ENCODE data around the gene SNX33. TPM values are rescaled to one million over a fixed set of nuclear protein-coding genes. Genes with fewer than 3 reads are reported as not detected.
A peak's percentile ranks its signal among the peaks of the same experiment; 100 is the strongest.

SNX33 gene, protein sequence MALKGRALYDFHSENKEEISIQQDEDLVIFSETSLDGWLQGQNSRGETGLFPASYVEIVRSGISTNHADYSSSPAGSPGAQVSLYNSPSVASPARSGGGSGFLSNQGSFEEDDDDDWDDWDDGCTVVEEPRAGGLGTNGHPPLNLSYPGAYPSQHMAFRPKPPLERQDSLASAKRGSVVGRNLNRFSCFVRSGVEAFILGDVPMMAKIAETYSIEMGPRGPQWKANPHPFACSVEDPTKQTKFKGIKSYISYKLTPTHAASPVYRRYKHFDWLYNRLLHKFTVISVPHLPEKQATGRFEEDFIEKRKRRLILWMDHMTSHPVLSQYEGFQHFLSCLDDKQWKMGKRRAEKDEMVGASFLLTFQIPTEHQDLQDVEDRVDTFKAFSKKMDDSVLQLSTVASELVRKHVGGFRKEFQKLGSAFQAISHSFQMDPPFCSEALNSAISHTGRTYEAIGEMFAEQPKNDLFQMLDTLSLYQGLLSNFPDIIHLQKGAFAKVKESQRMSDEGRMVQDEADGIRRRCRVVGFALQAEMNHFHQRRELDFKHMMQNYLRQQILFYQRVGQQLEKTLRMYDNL
- 24.5 and 29.3 TPM in 2 replicates for total RNA-seq
- long read RNA-seq, full-length matches to known transcripts, result 7 of 7 reads
- long read RNA-seq, partial matches to known transcripts, result 0 of 7 reads
- long read RNA-seq, other reads (novel, unspliced or antisense), result 0 of 7 reads

DNA sequence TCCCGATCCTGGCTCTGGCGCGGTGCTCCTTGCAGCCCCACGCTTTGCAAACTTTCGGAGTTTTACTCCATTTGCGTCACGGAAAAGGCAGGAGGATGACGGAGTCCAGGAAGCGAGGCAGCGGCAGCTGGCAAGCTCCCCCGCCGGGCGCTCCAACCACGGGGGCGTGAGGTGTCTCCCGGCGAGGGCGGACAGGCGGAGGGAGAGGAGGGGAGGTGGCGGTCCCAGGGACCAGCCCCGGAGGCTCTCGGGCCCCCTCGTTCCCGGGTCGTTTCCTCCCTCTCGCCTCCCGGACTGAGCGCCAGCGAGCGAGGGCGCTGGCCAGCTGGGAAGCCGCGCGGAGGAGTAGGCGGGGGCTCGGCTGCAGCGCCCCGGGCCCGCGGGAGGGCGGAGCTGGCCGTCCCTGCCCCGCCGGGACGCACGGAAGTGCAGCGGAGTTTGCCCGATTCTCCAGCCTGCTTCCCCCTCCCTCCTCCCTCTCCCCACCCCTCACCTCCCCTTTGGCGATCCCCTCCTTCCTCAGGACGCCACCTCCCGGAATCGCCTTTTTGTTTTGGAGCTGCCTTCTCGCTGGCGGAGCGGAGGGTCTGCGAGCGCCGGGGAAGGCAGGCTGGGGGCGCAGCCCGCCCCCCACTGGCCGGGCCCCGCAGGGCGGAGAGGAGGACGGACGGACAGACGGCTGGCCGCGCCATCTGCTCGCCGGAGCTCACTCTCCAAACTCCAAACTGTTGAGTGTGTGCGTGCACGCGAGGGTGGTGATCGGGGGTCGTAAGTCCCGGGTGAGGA lies at the start of gene SNX33:
Gene SNX33, plus strand, starts transcription at position 543 of the 786 bp plus-strand sequence. CDS start 1,191 bp downstream, outside the sequence.
- TF ChIP-seq, protein P1, sequence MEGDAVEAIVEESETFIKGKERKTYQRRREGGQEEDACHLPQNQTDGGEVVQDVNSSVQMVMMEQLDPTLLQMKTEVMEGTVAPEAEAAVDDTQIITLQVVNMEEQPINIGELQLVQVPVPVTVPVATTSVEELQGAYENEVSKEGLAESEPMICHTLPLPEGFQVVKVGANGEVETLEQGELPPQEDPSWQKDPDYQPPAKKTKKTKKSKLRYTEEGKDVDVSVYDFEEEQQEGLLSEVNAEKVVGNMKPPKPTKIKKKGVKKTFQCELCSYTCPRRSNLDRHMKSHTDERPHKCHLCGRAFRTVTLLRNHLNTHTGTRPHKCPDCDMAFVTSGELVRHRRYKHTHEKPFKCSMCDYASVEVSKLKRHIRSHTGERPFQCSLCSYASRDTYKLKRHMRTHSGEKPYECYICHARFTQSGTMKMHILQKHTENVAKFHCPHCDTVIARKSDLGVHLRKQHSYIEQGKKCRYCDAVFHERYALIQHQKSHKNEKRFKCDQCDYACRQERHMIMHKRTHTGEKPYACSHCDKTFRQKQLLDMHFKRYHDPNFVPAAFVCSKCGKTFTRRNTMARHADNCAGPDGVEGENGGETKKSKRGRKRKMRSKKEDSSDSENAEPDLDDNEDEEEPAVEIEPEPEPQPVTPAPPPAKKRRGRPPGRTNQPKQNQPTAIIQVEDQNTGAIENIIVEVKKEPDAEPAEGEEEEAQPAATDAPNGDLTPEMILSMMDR (IDR thresholded peaks at IDR 0.05; ENCODE audit: unreplicated experiment), result peak; percentile 60
- peak within 1 kb of the TSS; percentile 98 for H3K27ac Mint-ChIP-seq
- no peaks in the 10 kb centered on the region for H3K9me3 Mint-ChIP-seq (ENCODE audit: low read depth)
- peak within 1 kb of the TSS; percentile 90 for H3K4me3 Mint-ChIP-seq (ENCODE audit: low read depth)
- H3K27me3 Mint-ChIP-seq, result peaks cover 8% of the 10 kb centered on the region
- peaks cover 47% of the 10 kb centered on the region for H3K4me1 Mint-ChIP-seq (ENCODE audit: low read depth)
- peak; percentile 57 for DNase-seq (ENCODE audit: low spot score, unreplicated experiment)
- H3K36me3 Mint-ChIP-seq (ENCODE audit: insufficient read depth), result peaks cover 13% of the 10 kb centered on the region

DNA sequence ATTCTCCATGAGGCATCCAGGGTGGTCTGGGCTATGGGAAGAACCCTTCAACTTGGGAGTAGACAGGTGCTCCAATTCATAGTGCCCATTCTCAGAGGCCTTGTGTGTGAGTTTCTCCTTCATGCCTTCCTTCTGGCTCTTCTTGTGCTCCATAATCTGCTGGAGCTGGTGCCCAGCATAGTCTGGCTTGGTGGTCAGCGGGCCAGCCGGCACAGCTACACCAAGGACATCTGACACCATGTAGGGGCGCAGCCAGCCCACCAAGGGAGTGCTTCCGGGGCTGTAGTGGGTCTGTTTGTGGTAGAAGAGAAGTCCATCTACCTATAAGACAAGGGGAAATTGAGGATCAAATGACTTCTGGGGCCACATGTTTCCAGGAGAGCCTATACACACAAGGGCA lies 49.4 kb upstream of the SNX33 start:
- no peak for DNase-seq (ENCODE audit: low spot score, unreplicated experiment)
- H3K4me1 Mint-ChIP-seq (ENCODE audit: low read depth), result peaks cover 14% of the 10 kb centered on the region
- H3K9me3 Mint-ChIP-seq (ENCODE audit: low read depth), result no peaks in the 10 kb centered on the region
- H3K4me3 Mint-ChIP-seq (ENCODE audit: low read depth), result no peak overlapping the region
- TF ChIP-seq, protein P1 (IDR thresholded peaks at IDR 0.05; ENCODE audit: unreplicated experiment), result no peak
- no peak overlapping the region for H3K27ac Mint-ChIP-seq
- H3K27me3 Mint-ChIP-seq, result no peaks in the 10 kb centered on the region
- H3K36me3 Mint-ChIP-seq (ENCODE audit: insufficient read depth), result peaks cover 20% of the 10 kb centered on the region

DNA sequence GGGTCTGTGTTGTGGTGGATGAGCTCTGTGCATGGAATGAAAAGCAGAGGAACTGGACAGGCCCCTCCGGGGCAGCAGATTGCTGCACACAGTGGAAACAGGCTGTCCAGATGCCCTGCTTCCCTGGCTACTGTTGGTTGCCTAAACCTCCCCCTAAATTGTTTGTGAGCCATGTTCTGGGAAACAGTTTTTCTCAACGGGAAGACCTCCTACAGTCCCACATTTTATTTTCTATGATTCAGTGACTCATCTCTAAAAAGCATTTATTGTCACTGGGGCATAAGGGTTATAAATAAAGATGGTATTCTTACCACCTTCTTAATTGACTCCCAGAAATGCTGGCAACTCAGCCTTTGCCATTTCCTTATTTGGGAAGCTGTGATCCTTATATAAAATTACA lies 48.3 kb upstream of the SNX33 start:
- no peak for DNase-seq (ENCODE audit: low spot score, unreplicated experiment)
- Mint-ChIP-seq H3K27me3 (no peaks in the 10 kb centered on the region), H3K4me1 (ENCODE audit: low read depth) (peaks cover 14% of the 10 kb centered on the region), H3K27ac (no peak overlapping the region), H3K4me3 (ENCODE audit: low read depth) (no peak overlapping the region), H3K9me3 (ENCODE audit: low read depth) (no peaks in the 10 kb centered on the region), H3K36me3 (ENCODE audit: insufficient read depth) (peaks cover 20% of the 10 kb centered on the region)
- TF ChIP-seq, protein P1 (IDR thresholded peaks at IDR 0.05; ENCODE audit: unreplicated experiment), result no peak

DNA sequence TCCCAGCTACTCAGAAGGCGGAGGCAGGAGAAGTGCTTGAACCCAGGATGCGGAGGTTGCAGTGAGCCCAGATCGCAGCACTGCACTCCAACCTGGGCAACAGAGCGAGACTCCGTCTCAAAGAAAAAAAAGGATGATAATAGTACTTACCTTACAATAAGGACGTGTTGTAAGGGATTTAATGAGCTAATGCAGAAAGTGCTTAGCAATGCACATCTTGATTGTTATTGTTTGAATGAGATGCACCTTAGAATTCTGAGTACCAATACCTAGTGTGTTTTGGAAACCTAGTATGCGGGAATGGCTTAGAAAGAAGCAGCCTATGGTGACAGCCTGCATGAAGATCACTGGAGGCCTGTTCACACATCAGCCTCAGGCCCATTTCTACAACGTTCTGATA lies 41.7 kb upstream of the SNX33 start:
- Mint-ChIP-seq H3K27me3 (no peaks in the 10 kb centered on the region), H3K9me3 (ENCODE audit: low read depth) (no peaks in the 10 kb centered on the region), H3K4me1 (ENCODE audit: low read depth) (no peaks in the 10 kb centered on the region), H3K4me3 (ENCODE audit: low read depth) (no peak overlapping the region), H3K27ac (no peak overlapping the region), H3K36me3 (ENCODE audit: insufficient read depth) (peaks cover 18% of the 10 kb centered on the region)
- TF ChIP-seq, protein P1 (IDR thresholded peaks at IDR 0.05; ENCODE audit: unreplicated experiment), result no peak
- DNase-seq (ENCODE audit: low spot score, unreplicated experiment), result no peak

All from progenitor cell of endocrine pancreas (in vitro differentiated cells).